Activated CD4-positive, alpha-beta T cell treated with anti-CD3 and anti-CD28 coated beads, Interleukin-2, Interleukin-4, amounts not matched to agents 100 ng/mL and 50 ng/mL, durations not matched to agents 16 hours and 8 hours (primary cell): ENCODE results near the gene DDR2.

ENCODE experiments used
- DNase-seq: peaks from one replicate; pipeline ENCODE4 v3.0.0-alpha.2; 2020; ENCODE audit warnings: low spot score

DDR2 gene

GRCh38 chr1:162699366-162699765 lies 67.1 kb downstream of the DDR2 start:
- DNase-seq: no peak

- DNase-seq: no peak
Observed at GRCh38 chr1:162700131-162700530, 67.9 kb downstream of the DDR2 start.

GRCh38 chr1:162701286-162701685 lies 69.0 kb downstream of the DDR2 start:
- peak; percentile 24 for DNase-seq

- no peak for DNase-seq
Observed at GRCh38 chr1:162702628-162703027, 70.4 kb downstream of the DDR2 start.

- DNase-seq: no peak
Observed at GRCh38 chr1:162703708-162704107, 71.4 kb downstream of the DDR2 start.

- no peak for DNase-seq
Observed at GRCh38 chr1:162704673-162705424, 72.6 kb downstream of the DDR2 start.

- DNase-seq: no peak
Observed at GRCh38 chr1:162706003-162706402, 73.7 kb downstream of the DDR2 start.

GRCh38 chr1:162706606-162707005 lies 74.3 kb downstream of the DDR2 start:
- DNase-seq: no peak

GRCh38 chr1:162708286-162708685 lies 76.0 kb downstream of the DDR2 start:
- no peak for DNase-seq

- no peak for DNase-seq
Observed at GRCh38 chr1:162709132-162709860, 77.0 kb downstream of the DDR2 start.

GRCh38 chr1:162709870-162710269 lies 77.6 kb downstream of the DDR2 start:
- DNase-seq: no peak

- no peak for DNase-seq
Observed at GRCh38 chr1:162710345-162710744, 78.1 kb downstream of the DDR2 start.

GRCh38 chr1:162710780-162711465 lies 78.7 kb downstream of the DDR2 start:
- DNase-seq: no peak

- no peak for DNase-seq
Observed at GRCh38 chr1:162712317-162713029, 80.2 kb downstream of the DDR2 start.

- DNase-seq: no peak
Observed at GRCh38 chr1:162716123-162716522, 83.9 kb downstream of the DDR2 start.

GRCh38 chr1:162716552-162716951 lies 84.3 kb downstream of the DDR2 start:
- DNase-seq: no peak

- DNase-seq: peak; percentile 22
Observed at GRCh38 chr1:162717548-162718184, 85.4 kb downstream of the DDR2 start.

- DNase-seq: no peak
Observed at GRCh38 chr1:162719678-162720077, 87.4 kb downstream of the DDR2 start.

GRCh38 chr1:162720996-162721395 lies 88.7 kb downstream of the DDR2 start:
- no peak for DNase-seq

GRCh38 chr1:162721471-162721870 lies 89.2 kb downstream of the DDR2 start:
- DNase-seq: no peak

- no peak for DNase-seq
Observed at GRCh38 chr1:162722036-162722435, 89.8 kb downstream of the DDR2 start.

GRCh38 chr1:162724583-162725120 lies 92.4 kb downstream of the DDR2 start:
- no peak for DNase-seq
